NCI-H146 (cell line): ENCODE measurements around the gene ZBTB40.

Source experiments
- DNase-seq: peaks from one replicate; lab custom pipeline; 2025; lab: John Stamatoyannopoulos, UW

The ZBTB40 gene

DNA sequence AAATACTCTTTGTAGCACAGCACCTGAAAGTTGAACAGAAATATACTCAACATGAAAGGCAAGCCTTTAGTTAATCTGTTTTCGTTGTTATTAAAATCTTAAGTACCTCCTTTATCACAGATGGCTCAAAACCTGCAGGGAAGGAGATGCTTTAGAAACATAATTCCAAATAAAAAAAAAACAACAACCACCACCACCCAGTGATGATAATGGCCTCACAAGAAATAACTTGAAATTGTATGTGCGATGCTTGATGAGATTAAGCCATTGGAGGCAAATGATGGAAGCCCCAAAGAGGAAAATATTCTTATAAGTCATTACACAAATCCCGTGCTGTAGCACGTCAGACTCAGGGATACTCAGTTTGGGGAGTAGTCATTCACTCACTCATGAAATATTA, 24.9 kb upstream of the ZBTB40 start:
- no peak for DNase-seq

DNA sequence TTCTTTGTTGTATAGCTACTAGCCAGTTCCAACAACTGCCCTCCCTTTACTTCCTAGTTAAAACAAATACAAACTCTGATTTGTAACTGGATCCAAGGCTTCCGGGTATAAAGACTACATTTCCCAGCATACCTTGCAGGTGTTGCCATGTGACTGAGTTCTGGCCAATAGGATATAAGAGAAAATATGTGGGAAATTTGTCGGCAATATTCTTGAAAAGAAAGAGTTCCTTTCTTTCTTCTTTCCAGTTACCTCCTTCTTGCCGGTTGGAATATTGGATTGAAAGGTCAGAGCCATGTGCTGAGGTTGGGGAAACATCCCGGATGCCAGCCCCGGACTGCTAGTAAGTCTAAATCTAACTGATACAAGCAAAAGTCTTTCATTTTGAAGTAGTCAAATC, 23.0 kb upstream of the ZBTB40 start:
- DNase-seq: no peak

DNA sequence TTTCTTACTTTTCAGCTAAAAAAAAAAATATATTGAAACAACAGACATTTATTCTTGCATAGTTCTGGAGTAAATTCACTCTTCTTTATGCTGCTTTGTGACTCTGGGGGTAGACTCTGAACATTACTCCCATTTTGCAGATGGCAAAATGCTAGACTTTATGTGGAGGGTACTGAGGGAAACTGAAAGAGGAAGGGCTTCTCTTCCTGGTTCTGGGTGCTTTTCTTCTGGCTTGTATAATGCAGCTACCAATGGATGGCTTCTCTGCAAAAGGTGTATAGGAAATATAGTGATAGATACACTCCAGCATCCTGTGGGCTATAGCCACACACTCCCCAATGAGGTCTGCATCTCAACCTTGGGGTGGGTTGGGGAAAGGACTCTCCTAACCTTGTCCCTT, 19.7 kb upstream of the ZBTB40 start:
- DNase-seq: no peak

DNA sequence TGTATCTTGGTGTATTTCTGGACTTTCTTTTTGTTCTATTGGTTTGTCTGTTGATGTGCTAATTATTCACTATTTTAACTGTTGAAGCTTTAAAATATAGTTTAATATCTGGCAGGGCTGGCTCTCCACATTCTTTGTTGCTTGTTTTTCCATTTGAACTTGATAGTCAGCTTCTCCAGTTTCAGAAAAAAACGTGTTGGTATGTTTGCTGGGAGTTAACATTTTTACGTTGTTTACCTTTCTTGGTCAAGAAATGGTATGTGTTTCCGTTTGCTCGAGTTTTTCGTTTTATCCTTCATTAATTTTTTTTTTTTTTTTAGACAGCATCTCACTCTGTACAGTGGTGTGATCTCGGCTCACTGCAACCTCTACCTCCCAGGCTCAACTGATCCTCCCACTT, 16.9 kb upstream of the ZBTB40 start:
- DNase-seq: no peak

DNA sequence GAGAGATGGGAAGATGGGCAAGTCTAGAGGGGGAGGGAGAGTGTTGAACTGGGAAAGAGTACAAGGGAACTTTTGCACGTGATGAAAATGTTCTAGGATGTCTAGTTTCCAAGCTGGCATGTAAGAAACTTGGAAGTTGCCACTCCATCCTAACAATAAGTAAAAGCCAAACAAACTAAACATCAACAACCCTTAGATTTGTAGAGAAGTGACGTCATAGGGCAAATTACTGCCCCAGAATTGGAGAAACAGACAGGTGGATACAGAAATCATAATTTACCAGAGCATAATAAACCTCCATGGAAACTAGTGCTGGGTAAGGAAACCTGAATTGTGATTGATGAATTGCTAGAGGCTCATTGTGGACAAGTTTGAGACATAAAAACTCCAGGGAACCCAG, 14.7 kb upstream of the ZBTB40 start:
- no peak for DNase-seq

DNA sequence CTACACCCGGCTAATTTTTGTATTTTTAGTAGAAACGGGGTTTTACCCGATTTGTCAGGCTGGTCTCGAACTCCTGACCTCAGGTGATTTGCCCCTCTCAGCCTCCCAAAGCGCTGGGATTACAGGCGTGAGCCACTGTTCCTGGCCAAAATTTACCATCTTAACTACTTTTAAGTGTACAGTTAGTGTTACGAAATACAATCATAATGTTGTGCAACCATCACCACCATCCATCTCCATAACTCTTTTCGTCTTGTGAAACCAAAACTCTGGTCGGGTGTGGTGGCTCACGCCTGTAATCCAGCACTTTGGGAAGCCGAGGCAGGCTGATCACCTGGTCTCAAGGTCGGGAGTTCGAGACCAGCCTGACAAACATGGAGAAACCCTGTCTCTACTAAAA, 14.1 kb upstream of the ZBTB40 start:
- DNase-seq: no peak

DNA sequence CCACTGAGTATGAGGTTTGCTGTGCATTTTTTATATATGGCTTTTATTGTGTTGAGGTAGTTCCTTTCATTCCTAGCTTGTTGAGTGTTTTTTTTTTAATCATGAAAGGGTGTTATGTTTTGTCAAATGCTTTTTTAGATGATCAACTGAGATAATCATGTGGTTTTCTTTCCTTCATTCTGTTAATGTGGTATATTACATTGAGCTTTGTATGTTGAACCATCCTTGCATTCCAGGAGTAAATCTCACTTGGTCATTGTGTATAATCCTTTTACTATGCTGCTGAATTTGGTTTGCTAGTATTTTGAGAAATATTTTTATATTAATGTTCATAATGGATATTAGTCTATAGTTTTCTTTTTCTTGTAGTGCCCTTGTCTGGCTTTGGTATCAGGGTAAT, 11.1 kb upstream of the ZBTB40 start:
- DNase-seq: no peak

DNA sequence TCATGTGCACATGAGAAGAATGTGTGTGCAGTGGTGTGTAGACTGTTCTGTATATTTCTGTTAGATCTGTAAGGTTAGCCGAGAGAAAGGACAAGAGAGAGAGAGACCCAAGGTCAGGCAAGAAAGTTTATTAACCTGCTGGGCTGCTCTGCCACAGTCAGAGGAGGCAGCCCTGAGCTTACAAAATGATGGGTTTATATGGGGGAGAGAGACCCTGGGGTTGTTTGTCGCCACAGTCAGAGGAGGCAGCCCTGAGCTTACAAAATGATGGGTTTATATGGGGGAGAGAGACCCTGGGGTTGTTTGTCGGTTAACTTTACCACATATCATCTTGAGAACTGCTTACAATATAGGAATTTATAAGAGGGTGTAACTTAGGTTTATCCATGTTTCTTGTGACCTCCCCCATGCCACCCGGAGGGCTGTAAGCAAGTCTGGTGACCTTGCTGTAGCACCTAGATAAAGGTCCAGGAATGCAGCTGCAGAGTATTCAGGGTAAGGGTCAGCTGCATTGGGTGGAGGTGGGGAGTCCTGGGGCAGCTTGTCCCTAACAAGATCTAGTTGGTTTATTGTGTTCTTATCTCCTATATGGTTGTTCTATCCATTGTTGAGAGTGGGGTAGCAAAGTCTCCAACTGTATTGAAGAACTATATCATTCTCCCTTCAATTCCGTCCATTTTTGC, 9.3 kb upstream of the ZBTB40 start:
- DNase-seq: no peak

DNA sequence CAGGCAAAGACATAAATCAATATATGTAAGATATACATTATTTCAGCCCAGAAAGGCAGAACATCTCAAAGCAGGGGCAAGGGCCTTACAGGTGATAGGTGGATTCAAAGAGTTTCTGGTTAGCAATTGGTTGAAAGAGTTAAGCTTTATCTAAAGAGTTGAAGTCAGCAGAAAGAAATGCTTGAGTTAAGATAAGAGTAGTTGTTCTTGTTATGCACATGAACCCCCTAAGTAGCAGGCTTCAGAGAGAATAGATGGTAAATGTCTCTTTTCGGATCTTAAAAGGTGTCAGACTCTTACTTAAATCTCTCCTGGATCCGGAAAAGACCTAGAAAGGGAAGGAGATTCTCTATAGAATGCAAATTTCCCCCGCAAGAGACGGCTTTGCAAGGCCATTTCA, 8.3 kb upstream of the ZBTB40 start:
- no peak for DNase-seq

DNA sequence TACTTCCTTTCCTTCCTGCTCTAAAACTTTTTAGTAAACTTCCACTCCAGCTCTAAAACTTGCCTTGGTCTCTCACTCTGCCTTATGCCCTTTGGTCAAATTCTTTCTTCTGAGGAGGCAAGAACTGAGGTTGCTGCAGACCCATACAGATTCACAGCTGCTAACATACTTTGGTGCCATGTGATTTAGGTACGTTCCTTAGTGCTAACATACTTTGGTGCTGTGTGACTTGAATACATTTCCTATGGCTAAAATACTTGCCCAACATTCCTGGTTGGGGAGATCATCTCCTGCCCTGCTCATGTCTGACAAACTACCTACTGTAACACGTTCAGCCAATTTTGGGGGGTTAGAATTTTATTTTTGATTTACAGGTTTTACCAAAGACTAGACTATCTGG, 6.8 kb upstream of the ZBTB40 start:
- no peak for DNase-seq

DNA sequence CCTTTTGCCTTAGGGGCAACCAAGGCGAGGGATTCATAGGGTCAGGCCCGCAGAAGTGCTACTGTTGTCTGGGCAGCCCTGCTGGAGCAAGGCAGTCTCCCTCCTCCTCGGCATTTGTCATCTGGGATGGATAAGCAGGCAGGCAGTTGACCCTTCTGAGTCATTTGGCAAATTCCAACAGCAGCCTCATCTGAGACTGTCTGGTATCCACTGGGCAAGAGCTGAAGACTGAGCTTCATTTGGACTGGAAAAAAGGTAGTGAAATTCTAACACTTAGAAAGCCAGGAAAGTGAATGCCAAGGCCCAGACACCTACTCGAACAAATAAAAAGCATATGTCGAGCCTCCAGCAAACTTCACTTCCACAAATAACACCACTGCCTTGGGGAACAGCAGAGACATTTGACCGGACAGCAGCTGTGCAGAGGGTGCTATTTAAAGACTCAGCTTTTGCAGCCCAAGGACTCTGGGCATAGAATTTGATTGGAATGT, 4.0 kb upstream of the ZBTB40 start:
- no peak for DNase-seq

DNA sequence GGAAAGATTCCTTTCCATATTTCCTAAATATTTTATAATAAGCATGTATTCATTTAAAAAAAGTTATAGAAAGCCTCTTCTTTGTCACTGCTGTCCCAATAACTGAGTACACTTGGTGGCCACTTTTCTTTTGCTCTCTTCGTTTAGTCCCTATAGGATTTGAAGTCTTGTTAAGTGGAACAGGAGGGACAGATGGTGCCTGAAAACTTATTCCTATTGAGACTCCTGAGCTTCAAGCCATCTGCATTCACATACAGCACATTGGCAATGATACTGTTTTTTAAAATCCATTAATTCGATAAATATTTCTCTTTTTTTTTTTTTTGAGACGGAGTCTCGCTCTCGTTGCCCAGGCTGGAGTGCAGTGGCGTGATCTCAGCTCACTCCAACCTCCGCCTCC, 2.0 kb upstream of the ZBTB40 start:
- no peak for DNase-seq

DNA sequence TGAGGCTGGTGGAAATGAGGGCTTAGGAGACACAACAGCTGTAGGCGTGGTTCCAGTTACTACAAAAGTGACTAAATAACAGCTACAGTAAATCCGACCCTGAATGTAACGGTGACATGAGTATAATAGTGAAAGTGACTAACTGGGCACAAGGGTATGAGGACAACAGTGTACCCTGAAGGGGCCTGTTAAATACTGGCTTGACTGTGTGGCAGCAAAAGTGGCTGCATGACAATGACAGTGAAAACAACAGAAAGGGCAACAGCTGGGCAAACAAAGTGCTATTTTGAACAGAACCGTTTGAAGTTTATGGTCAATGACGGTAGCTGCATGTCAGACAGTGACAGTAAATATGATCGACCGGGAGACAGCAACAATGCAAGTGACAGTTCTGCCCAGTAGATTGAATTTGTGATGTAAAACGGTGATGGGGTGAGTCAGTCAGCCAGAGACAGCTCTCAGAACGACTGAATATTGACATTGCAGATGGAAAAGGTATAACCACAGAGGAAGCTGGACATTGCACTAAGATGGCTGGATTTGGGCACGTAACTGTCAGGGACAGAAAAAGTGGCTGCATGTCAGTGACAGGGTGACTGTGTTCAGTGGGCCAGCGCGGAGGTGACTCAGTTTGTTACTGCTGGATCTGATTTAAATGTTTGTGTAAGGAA, 1.2 kb upstream of the ZBTB40 start:
- peak; percentile 84 for DNase-seq

DNA sequence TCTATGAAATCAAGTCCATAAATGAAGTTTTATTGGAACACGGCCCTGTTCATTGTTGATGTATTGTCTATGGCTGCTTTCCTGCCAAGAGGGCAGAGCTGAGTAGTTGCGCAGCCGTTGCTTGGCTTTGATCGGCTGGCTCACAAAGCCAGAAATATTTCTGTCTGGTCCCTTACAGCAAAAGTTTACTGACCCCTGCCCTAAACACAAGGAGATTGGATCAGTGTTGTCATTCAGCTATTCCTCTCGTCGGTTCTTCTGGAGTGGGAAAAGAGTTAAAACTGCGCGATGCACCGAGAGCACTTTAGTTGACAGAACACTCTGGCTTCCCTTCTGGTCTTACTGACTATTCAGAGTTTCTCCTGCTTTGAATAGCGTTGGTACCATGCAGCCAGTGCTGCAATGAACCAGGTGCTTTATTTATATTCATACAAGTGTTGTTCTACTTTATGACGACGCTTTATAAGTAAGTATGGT, 868 bp downstream of the ZBTB40 start:
- peak; percentile 32 for DNase-seq

DNA sequence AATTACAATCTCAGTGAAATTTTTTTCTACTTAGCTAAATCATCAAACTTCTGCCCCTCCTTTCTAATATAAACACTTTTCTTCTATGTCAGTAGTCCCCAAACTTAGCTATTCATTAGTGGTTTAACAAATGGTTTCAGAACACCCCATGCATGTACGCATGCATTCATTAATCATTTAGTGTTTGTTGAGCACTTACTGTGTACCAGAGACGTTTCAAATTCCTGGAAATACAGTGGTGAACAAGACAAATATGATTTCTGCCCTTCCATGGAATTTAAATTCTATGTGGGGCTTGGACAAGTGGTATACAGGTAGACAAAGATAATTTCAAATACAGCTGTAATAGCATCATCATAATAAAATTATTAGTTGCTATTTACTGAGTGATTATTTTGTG, 1.5 kb downstream of the ZBTB40 start:
- no peak for DNase-seq

DNA sequence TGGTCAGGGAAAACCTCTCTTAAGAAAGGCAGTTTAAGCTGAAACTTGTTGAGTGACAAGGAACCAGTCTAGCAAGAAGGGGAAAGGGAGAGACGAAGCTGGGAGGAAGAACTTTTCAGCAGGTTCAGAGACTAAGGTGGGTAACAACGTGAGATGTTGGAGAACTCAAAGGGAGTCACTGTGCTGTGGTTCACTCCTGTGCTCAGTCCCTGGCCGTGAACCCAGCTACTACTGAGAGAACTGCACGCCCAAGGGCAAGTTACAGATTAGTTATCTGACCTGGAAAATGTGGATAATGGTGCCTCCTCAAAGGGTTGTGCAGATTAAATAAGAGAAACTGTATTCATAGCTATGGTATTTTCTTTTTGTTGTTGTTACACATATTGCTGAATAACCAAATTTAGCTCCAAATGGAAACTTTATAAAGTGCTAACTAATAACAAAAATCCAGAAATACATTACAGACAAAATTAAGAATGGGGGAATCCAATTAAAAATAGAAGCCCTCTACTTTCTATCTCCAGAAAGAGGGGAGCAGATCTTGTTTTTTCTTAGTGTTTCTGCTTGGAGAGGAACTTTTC, 2.9 kb downstream of the ZBTB40 start:
- DNase-seq: no peak

DNA sequence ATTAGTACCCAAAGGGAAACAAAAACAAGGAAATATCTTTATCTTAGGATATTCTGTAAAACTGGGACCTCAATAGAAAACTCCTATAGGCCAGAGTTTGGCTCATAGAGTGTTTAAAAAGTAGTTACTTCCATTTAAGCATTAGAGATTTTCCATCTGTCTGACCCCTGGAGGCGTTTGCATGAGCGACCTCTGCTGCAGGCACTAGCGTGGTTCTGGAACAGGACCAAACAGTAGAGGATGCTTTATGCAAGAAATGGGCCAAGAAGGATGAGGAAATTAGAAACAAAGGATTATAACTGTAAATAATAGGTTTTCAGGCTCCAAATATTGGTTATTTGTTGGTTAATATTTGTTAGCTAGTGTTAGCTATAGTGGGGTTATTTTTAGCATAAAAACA, 5.7 kb downstream of the ZBTB40 start:
- DNase-seq: no peak

DNA sequence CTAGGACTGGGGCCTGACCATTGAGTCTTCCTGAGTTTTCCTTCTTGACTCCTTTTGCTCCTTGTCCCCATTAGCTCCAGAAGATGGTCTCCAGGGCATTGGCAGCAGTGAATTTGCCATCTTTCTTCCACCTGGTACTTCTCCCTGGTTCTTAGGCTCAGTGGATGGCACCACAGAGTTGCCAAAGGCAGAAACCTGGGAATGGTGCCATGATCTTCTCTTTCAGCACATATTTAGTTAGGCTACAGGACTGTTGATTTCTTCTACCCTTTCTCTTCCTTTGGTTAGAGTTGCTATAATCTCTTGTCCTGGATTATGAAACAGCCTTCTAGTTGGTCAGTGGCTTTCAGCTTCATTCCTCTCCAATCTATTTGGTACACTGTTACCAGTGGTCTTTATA, 6.2 kb downstream of the ZBTB40 start:
- no peak for DNase-seq

DNA sequence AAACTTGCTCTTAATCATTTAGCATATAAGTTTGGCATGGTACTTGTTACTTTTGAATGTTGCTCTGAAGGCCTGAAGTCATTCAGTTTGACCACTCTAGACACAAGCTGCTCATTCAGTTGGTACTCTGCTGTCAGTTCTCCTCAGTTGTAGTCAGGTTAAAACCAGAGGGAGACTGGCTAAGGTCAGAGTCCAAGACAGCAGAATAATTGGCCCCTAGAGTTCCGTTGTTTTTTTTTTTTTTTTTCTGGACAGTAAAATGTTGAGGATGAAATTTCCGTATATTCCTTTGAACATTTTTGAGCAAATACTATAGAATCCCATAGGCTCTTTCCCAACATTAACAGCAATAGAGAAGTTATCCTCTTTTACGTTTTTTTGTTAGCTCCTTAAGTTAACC, 9.4 kb downstream of the ZBTB40 start:
- DNase-seq: no peak

DNA sequence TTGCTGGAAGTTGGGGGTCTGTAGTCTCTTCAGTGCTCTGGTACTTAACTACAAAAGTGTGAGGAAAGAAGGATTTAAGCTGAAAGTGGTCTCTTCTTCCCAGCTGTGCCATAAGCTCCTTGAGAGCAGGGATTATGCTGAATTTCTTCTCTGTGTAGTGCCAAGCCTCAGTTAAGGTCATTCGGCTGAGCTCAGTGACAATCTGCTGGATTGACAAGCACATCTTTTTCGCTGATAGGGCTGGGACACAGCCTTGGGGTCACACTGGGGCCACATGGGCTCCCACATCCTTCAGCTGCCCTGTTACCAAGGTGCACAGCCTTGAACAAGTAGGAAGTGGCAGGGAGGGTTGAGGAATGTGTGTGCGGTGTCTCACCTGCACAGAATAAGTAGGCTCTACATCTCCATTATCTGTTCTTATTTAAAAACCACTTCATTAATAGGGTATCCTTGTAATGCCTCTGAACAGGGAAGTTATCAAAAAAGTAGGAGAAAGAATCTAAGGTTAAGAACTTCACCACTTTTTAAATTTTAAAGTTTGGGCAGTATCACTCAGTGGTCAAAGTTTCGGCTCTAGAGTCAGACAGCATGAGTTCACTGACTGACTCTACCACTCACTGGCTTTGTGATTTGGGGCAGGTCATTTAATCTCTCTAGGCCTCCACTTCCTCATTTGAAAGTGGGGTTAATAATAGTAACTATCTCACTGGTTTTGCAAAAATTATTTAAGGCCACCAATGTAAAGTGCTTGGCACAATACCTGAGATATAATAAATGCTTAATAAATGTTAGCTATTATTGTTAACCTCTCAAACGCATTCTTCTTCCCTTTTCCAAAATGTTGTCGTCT, 10.3 kb downstream of the ZBTB40 start:
- no peak for DNase-seq

DNA sequence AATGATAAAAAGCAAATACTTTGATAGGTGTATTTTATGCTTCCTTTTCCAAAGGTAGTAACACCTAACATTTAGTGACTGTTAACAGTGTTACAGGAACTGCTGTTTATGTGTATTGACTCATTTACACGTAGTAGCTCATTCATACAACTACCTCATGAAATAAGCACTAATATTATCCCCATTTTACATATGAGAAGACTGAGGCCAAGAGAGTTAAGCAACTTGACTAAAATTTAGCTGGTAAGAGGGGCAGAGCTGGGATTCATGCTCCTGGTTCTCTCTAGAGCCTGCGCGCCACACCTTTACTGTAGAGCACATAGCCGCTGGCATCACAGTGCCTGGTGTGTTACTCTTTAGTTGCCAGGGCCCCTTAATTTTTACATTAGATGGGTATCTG, 11.3 kb downstream of the ZBTB40 start:
- DNase-seq: no peak

DNA sequence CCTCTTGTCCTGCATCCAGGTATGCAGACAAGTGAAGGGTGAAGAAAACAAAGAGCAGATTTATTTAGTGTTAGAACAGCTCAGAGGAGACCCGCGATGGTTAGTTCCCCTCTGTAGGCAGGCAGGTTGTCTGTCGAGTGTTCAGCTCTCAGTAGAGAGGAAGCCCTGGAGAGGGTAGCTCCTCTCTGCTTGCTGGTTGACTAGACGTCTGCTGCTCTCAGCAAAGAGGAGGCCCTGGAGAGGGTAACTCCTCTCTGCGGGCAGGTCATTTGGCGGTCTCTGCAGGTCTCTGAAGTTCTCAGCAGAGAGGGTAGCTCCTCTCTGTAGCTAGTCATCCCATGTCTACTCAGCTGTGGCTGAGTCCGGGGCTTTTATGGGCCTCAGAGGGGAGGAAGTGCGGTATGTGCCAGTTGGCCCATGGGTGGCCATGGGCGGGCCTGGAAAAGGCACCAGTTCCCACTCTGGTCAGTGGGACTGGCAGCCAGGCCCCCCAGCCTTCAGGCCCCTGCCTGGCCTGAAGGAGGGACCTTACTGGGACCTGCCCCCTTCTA, 13.4 kb downstream of the ZBTB40 start:
- no peak for DNase-seq
